Transverse colon (tissue), 4 donors: Measurements from ENCODE around the gene ABLIM2. TPM values are rescaled to one million over a fixed set of nuclear protein-coding genes. Genes with fewer than 3 reads are reported as not detected.

ENCODE experiments used
- DNase-seq: peaks from one replicate; pipeline ENCODE4 v3.0.0-alpha.2; 2019
- H3K27ac ChIP-seq, 4 donors: fragments of 200-600 bp; sonication (generic); 2 replicates each; pipeline ENCODE4 v1.5.1; 2016 to 2018; ENCODE audit warnings: inconsistent platforms in 4 of 4
- H3K27me3 ChIP-seq: fragments of 200-600 bp; sonication (generic); 2 replicates; pipeline ENCODE4 v1.5.1; 2017; ENCODE audit warnings: inconsistent platforms
- H3K36me3 ChIP-seq, 4 donors: fragments of 200-600 bp; sonication (generic); 2 replicates each; pipeline ENCODE4 v1.5.1; 2017 to 2019; ENCODE audit warnings: inconsistent platforms in 4 of 4
- H3K4me1 ChIP-seq, 4 donors: fragments of 200-600 bp; sonication (generic); 2 replicates each; pipeline ENCODE4 v1.5.1; 2017 to 2020; ENCODE audit warnings: inconsistent platforms in 4 of 4
- H3K4me3 ChIP-seq, 4 donors: fragments of 200-600 bp; sonication (generic); 1 replicate in 1 of 4; 2 replicates in 3 of 4; pipeline versions ENCODE4 v1.5.1 to v1.6.1; 2017 to 2019; ENCODE audit warnings: inconsistent platforms in 4 of 4
- H3K9me3 ChIP-seq, 2 donors: fragments of 200-600 bp; sonication (generic); 2 replicates each; pipeline ENCODE4 v1.5.1; 2017 to 2019; ENCODE audit warnings: inconsistent platforms in 2 of 2
- CTCF ChIP-seq, 5 experiments: fragments of 200-600 bp in 3 of 5; fragments of 450-650 bp in 2 of 5; sonication (generic) in 3 of 5; IDR thresholded peaks; 1 replicate in 2 of 5; 2 replicates in 3 of 5; pipeline ENCODE4 v1.5.1; 2016 to 2017; ENCODE audit warnings: antibody characterized with exemption in 5 of 5, inconsistent platforms in 3 of 5, mild to moderate bottlenecking in 2 of 5, moderate library complexity in 1 of 5
- EP300 ChIP-seq: sonication (generic); formaldehyde crosslinking; IDR thresholded peaks from one replicate; pipeline ENCODE4 v1.6.1; 2017; ENCODE audit warnings: antibody characterized with exemption, low read depth
- POLR2A ChIP-seq: fragments of 450-650 bp; IDR thresholded peaks from one replicate; pipeline ENCODE4 v1.6.1; 2016; ENCODE audit warnings: antibody characterized with exemption, mild to moderate bottlenecking, moderate library complexity
- POLR2AphosphoS5 ChIP-seq, 3 donors: sonication (generic); formaldehyde crosslinking; IDR thresholded peaks; one replicate each; pipeline ENCODE4 v1.6.1; 2016; ENCODE audit warnings: antibody characterized with exemption in 3 of 3
- WGBS, 2 donors: methylation state at CpG; one replicate each; pipeline ENCODE4 v1.1.5; 2018; ENCODE audit warnings: low coverage in 1 of 2; 5-methylcytosine and 5-hydroxymethylcytosine counted together
- in situ Hi-C, 4 donors: fragments of 200-750 bp; cut with MboI; loops; one replicate each; pipeline versions ENCODE4 v1.15.0 to v1.15.1; 2017; ENCODE audit warnings: low sequenced_read_pairs in 3 of 4, low pct_ligation_motif_present in 1 of 4, low pct_unique_long_range_greater_than_20kb in 1 of 4
- intact Hi-C: fragments of 100-400 bp; cut with DNase I; formaldehyde crosslinking; loops from one replicate; pipeline ENCODE4 v1.15.1; 2023; ENCODE audit warnings: low total_unique reads
- total RNA-seq, 4 donors: library from RNA; depleted of rRNA; stranded (reverse); fragments of >200 nt; gene quantifications; one replicate each; pipeline ENCODE4 v1.1.0, GENCODE V29; 2016

Gene ABLIM2
- total RNA-seq, 4 donors from 2014 or later: 3.2 to 58.4 (median 14.2) TPM

DNA sequence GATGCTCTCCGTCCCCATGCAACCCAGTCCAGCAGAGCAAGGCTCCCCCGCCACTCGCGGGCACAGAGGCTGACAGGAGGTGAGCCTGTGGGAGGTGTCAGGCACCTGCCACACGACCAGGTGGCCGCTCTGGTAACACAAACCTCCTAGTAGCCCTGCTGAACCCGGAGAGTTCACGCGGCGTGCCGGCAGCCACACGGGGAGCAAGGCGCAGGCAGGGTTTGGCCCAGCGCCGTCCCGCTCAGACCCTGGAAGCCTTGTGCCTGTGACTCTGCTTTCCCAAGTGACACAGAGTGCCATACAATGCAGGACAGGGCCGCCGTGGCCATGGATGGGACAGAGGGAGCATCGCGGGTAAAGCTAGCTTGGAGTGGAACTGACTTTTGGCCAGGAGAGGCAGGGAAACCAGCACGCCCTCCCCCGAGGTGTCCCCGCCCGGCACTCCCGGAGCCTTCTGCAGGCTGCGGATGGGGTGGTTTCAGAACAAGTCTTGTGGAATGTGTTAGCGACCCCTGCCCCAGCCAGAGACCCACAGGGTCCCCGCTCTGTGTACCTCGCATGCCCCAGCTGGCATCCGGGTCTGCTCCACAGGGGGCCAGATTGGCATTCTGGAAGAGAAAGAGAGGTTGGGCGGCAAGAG lies 174.2 kb downstream of the ABLIM2 start:
- Histone ChIP-seq H3K9me3 (no peaks in the 10 kb centered on the region), H3K4me3 (no peak overlapping the region), H3K4me1 (peaks cover 0 to 35% (median 29%) of the 10 kb centered on the region in 4 donors), H3K27ac (peak overlapping the region in 1 of 4 donors; percentile 19), H3K27me3 (no peaks in the 10 kb centered on the region), H3K36me3 (no peaks in the 10 kb centered on the region)
- WGBS, 2 donors: 74 to 95% methylated on average over 4 to 27 of the region's 31 CpGs
- DNase-seq: no peak
- in situ Hi-C loops: loop anchor here in 2 of 4 donors (10.0 kb wide), 1 partner anchor 180 kb away; no protein-coding TSS in a partner anchor
- no peak for TF ChIP-seq POLR2AphosphoS5 (IDR thresholded peaks at IDR 0.05)
- no peak for TF ChIP-seq CTCF (IDR thresholded peaks at IDR 0.05)
- TF ChIP-seq EP300: no peak
- no peak for TF ChIP-seq POLR2A
- intact Hi-C loops: loop anchor here (5.0 kb wide), 1 partner anchor 857 kb away; no protein-coding TSS in a partner anchor

- intact Hi-C loops (loop anchor here (5.0 kb wide), 1 partner anchor 856 kb away; no protein-coding TSS in a partner anchor), in situ Hi-C loops (loop anchor here in 2 of 4 donors (10.0 kb wide), 1 partner anchor 178 kb away; no protein-coding TSS in a partner anchor)
- no peaks in the 10 kb centered on the region for H3K36me3 ChIP-seq
- H3K9me3 ChIP-seq: no peaks in the 10 kb centered on the region
- H3K27ac ChIP-seq: peak overlapping the region in 3 of 4 donors; percentile 29 to 54 (median 38)
- WGBS, 2 donors: 75 to 82% methylated on average over 7 to 17 of the region's 17 CpGs
- H3K4me3 ChIP-seq: no peak overlapping the region
- peak; percentile 52 for DNase-seq
- TF ChIP-seq EP300: no peak
- no peak for TF ChIP-seq CTCF (IDR thresholded peaks at IDR 0.05)
- TF ChIP-seq POLR2AphosphoS5 (IDR thresholded peaks at IDR 0.05): peak in 1 of 3 donors; percentile 29
- no peak for TF ChIP-seq POLR2A
- H3K27me3 ChIP-seq: no peaks in the 10 kb centered on the region
- H3K4me1 ChIP-seq: peaks cover 7 to 46% (median 39%) of the 10 kb centered on the region in 4 donors
Measured at GRCh38 chr4:7983296-7983695, 175.3 kb downstream of the ABLIM2 start.

DNA sequence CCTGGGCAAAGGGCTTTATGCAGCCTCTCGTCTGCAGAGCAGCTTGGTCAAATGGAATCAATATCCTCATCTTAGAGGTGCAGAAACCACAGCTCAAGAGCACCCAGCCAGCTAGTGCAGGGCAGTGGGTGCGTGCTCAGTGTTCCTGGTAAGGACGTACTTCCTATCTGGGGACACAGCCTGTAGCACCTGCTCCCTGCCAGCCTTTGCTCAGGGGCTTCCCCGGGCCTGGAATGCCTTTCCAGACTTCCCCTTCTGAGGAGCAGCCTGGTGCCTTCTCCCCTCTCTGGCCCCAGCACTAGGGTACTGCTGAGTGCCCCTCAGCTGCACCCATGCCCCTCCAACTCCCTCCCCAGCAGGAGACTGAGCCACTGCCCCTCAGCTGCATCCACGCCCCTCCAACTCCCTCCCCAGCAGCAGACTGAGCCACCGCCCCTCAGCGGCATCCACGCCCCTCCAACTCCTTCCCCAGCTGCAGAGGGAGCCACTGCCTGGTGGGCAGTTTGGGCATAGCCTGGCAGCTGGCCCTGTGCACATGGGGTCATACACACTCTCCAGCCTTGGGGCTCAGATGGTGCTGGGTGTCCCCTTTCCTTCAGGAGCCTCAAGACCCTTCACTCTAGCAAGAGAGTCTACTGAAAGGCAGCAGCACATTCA lies 176.7 kb downstream of the ABLIM2 start:
- Histone ChIP-seq H3K9me3 (no peaks in the 10 kb centered on the region), H3K27ac (peak overlapping the region in 2 of 4 donors; percentile 6 to 35), H3K36me3 (no peaks in the 10 kb centered on the region), H3K4me1 (peaks cover 7 to 58% (median 50%) of the 10 kb centered on the region in 4 donors), H3K27me3 (no peaks in the 10 kb centered on the region), H3K4me3 (no peak overlapping the region)
- in situ Hi-C loops: loop anchor here in 2 of 4 donors (10.0 kb wide), 1 partner anchor 177 kb away; no protein-coding TSS in a partner anchor
- 50% methylated on average over 8 of the region's 8 CpGs; no CpG with 5 or more reads in 1 of the 2 donors for WGBS, 2 donors
- TF ChIP-seq POLR2AphosphoS5 (IDR thresholded peaks at IDR 0.05) (no peak), CTCF (IDR thresholded peaks at IDR 0.05) (no peak), POLR2A (peak; percentile 7), EP300 (no peak)
- intact Hi-C loops: loop anchor here (5.0 kb wide), 1 partner anchor 855 kb away; no protein-coding TSS in a partner anchor
- peak; percentile 50 for DNase-seq

- intact Hi-C loops (loop anchor here (5.0 kb wide), 1 partner anchor 853 kb away; no protein-coding TSS in a partner anchor), in situ Hi-C loops (loop anchor here in 2 of 4 donors (10.0 kb wide), 1 partner anchor 175 kb away; no protein-coding TSS in a partner anchor)
- no peak for TF ChIP-seq POLR2A
- no peak for TF ChIP-seq EP300
- no peak for TF ChIP-seq POLR2AphosphoS5 (IDR thresholded peaks at IDR 0.05)
- no peak for TF ChIP-seq CTCF (IDR thresholded peaks at IDR 0.05)
- H3K27ac ChIP-seq: peak overlapping the region; percentile 79 to 89 (median 86)
- H3K4me1 ChIP-seq: peaks cover 7 to 58% (median 48%) of the 10 kb centered on the region in 4 donors
- H3K36me3 ChIP-seq: no peaks in the 10 kb centered on the region
- DNase-seq: no peak
- H3K9me3 ChIP-seq: no peaks in the 10 kb centered on the region
- H3K4me3 ChIP-seq: no peak overlapping the region
- 71 to 80% methylated on average over 1 to 2 of the region's 2 CpGs for WGBS, 2 donors
- no peaks in the 10 kb centered on the region for H3K27me3 ChIP-seq
Measured at GRCh38 chr4:7980036-7980435, 178.6 kb downstream of the ABLIM2 start.
